HG03066 (cell line): ENCODE data around the gene C10orf71.

Experiments used
- ATAC-seq: cut with Tn5 transposase; IDR thresholded peaks from one replicate; pipeline ENCODE4 v1.9.1; 2021; ENCODE audit warnings: low read depth; ENCODE audit not compliant: unreplicated experiment

C10orf71 gene

DNA sequence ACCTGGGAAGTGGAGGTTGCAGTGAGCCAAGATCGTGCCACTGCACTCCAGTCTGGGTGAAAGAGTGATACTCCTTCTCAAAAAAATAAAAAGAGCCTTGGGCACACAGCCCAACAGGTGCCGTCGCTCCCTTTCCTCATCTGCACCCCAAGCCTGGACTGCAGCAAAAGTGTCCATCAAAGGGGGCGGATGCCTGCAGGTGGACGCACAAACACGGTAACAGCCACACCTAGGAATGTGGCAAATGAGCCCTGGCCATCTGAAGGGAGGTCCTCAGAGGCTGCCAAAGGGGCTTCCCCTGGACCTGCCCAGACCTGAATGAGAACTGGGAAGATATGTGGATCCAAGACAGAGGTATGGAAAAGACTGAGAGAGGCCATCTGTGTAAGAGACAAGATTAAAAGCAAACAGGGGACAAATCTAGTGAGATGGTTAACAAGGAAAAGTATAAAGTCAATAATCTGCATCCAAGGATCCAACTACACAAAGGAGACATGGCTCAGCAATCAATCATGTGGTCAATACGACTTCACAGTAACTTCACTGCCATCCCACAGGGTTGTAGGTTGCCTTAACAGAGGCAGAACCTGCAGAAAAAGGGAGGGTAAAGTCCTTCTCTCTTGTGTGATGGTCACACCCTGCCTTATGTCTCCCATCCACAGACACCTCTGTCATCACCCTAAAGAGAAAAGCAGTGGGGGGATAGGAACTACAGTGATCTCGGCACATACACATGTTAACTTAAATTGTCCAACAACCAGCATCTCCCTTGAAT, 71.5 kb downstream of the C10orf71 start:
- no peak for ATAC-seq

GRCh38 chr10:49371967-49372366, 73.0 kb downstream of the C10orf71 start:
- ATAC-seq, result no peak

- no peak for ATAC-seq
These were observed 74.4 kb downstream of the C10orf71 start for GRCh38 chr10:49373361-49373760.

- no peak for ATAC-seq
These were observed 75.8 kb downstream of the C10orf71 start for GRCh38 chr10:49374740-49375139.

DNA sequence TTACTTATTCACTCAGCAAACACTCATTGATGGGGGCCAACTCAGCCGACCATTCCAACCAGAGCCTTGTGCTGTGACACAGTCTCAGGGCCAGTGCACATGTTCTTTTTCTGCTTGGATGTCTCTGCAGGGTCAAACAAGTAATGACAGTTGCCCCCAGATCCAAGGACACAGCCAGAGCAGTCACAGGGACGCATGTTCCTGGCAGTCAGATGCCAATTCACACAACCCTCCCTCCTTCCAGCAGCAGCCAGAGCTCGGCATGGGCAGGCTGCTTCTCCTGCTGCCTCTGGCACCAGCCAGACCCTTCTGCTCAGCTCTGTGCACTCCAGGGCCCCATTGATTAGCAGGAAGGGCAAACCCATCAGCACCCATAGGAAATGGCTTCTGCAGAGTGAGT, 76.6 kb downstream of the C10orf71 start:
- no peak for ATAC-seq
